Stimulated activated CD4-positive, alpha-beta T cell treated with anti-CD3 and anti-CD28 coated beads, TNF-alpha, amount 100 ng/mL, for 24 hours (primary cell): ENCODE results near the gene MACROD2.

ENCODE experiments used
- DNase-seq, 3 experiments: peaks; one replicate each; pipeline ENCODE4 v3.0.0-alpha.2; 2020; ENCODE audit warnings: low read depth in 3 of 3

The MACROD2 gene

DNA sequence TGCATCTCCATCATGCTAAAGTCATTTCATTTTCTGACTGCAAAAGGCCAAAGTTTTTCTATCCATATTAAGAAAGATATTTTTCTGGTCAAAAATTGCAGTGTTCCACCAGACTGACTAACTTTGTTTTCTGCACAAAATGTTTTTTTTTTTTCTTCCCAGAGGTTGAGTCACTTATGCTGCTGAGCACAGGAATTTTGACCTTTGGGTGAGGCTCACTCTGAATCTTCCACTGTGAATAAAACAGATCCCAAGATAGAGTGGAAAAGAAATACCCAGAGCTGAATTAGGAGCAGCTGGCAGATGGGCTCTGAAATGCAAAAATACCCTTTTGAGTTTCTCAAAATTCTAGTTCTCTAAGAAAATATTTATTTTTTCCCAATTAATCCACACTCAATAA lies 1581.1 kb downstream of the MACROD2 start:
- no peak for DNase-seq

DNA sequence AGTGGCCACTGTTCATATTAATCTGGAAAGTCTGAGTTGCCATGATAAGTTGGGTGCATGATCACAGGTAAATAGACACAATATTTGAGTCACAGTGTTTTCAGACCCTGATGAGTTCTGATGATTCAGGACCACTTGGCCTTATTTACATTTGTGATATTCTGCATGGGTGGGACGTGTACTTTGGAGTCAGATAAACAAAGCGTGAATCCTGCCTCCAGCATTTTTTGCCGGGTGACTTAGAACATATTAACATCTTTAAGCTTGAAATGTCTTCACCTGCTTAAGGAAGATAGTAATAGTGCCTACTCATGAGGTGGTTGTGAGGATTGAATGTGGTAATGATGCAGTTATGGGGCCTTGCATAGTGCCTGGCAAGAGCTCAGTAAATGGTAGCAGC lies 1582.8 kb downstream of the MACROD2 start:
- DNase-seq, result no peak

DNA sequence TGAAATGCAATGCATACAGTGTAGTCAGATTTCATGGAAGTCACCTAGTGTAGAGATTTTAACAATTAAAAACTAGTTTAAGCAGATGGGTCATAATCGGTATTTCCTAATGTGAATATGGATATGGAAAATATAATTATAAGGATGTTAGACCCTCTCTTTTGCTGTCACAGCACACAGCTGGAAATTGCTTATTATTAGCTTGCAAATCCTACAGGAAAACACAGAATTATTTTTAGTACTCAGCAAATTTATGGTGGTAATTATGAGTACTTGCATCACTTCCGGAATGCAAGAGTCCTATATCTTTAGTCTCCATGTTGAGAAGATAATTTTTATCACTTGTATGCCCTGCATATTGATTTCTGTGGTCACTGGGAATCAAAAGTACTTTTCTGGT lies 1584.4 kb downstream of the MACROD2 start:
- no peak for DNase-seq

DNA sequence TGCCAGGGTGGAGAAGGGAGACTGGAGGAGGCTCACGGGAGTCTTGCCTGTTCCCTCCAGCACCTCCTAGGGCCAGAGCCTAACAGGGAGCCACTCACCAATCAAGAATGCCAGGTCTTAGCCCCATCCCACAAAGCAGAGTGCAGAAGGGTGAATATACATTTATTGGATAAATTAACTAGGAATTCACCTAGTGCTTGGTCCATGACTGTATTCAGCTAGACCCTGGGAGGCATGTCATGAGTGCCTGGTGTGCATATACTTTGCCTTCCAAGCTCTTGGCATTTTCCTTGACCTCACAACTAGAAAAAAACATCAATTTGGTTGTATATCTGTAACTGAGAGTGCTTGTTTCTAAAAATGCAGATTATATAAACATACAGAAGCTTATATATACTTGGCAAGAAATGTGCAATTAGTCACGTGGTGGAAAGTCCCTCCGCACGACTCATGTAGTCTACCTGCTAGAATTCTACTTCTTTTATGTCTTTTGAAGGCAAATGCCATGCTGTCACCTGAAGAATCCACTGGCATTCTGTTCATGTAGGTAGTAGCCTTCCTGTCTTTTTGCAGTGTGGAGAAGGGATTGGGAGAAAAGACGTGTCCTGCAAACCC lies 1586.9 kb downstream of the MACROD2 start:
- no peak for DNase-seq

DNA sequence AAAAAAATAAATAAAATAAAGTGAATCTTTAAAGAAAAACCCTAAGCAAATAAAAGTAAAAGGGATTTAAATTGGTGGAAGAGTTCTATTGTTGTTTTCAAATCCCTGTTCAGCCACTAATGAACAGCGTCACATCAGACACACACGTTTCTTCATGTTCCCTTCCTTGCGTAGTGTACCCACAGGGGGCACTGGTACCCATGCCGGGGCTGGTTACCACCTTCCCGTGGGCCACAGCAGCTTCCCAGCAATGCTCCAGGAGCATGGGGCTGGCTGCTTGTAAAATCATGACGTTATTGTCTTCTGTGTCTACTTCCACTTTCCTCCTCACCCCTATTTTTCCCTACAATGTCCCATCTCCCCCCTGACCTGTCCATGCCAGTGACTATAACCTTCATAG lies 1589.2 kb downstream of the MACROD2 start:
- DNase-seq, result no peak

DNA sequence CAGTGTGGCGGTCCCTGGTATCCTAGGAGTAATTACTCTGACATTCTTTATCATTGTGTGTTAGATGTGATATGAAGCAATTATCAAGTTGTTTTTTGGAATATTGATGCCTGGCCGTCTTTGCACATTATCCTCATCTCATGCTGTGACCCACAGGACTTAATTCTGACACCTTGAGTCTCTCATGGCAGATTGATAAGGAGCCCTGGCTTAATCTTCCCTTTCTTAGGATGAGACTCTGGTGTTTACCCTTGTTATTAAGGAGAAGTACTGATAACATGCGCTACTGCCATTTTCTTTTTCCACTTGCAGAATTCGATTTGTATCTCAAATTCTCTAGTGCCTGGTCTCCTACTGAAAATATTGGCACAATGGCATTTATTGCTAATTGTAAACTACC lies 1597.8 kb downstream of the MACROD2 start:
- no peak for DNase-seq

DNA sequence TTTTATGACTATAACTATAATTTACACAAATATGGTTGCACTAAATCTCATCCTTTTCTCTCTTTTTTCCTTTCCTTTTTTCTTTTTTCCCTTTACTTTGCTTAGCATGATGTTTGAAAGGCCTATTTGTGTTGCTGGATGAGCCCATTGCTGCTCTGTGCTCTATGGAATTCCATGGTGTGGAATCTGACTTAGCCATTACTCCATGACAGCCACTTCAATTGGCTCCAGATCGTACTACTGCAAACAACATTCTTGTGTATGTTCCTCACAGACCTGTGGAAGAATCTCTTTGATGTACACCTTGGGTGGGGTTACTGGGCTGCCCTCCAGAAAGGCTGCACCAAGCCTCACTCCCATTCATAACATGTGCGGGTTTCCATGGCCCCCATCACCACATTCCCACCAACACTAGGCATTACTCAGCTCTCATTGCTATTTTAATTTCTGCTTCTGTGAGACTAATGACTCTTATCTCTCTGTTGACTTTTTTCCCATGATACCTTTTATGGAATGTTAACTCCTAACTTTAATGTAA lies 1598.9 kb downstream of the MACROD2 start:
- no peak for DNase-seq

DNA sequence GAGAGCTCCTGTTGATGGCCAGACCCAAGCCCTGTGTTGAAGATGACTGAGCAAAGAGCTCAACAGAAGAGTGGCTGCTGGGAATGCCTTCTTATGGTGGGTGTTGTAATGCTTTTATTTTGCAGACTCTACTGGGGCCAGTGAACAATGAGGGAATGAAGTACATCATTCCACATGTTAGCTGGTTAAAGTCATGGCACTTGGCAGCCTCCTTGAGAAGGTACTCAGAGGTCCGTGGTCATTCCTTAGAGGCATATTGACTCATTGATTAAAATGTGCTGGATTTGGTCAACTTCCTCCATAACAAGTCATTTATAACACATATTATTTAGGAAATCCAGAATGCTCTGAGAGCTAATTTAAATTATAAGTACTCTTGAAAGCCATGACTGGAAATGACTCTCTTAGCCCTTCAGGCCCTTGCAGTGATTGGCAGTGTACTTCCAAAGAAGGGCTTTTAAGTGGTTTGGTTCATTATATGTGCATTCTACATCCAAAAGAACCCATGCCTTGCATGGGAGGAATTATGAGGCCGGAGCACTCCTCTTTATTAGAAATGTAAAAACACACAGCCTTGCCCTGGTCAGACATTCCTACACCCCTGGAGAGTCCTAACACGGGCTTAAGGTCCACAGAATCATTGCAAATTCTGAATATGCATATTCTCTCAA lies 1601.0 kb downstream of the MACROD2 start:
- no peak for DNase-seq

DNA sequence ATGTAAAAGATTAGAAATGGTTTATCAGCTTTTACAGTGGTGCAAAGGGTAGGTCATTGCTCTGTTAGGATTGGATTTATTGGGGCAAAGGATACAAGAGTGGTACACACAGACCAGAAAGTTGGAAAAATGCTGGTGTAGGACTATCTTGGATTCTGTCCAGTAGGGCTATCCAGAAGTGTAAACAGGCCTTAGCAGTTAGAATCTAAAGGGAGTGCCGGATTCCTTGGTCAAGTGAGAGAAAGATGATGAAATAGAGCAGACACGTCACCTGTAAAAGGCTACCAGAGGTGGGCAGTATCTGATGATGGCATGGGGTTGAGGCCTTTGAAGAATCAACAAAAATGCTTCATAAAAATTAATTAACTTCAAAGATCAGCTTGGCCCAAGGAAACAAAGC lies 1602.0 kb downstream of the MACROD2 start:
- no peak for DNase-seq

DNA sequence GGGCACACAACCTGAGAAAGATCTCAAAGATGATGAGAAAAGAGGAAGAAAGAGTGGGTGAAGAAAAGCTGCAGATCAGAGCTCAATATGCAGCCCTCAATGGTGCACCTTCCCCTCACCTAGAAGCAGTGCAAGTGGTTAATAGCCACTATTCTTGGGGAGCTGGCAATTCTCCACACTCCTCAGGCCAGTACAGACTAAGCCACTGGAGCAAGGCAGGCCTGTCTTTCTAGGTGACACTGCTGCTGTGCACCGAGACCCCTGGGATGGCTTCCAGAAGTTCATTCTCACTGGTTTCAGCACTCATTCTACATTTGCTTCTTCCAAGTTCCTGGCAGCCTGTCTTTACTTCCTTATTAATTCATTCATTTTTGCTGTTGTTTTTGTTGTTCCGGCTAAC lies 1604.6 kb downstream of the MACROD2 start:
- no peak for DNase-seq

DNA sequence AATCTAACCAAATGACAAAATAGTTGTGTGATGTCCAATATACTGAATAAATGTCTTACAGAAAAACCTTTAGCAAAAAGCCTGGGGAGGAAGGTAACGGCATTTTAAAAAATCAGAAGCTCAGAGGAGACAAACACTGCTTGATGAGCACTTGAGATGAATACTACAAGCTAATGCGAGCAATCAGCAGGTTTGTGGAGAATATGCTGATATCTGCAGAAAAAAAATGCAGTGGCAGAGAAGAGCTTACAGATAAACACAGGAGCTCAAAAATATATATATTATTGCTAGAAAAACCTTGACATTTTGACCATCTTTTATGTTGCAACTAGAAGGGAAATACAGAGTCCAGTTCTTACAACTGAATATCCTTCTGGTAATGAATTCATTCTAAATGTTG lies 1605.2 kb downstream of the MACROD2 start:
- no peak for DNase-seq

DNA sequence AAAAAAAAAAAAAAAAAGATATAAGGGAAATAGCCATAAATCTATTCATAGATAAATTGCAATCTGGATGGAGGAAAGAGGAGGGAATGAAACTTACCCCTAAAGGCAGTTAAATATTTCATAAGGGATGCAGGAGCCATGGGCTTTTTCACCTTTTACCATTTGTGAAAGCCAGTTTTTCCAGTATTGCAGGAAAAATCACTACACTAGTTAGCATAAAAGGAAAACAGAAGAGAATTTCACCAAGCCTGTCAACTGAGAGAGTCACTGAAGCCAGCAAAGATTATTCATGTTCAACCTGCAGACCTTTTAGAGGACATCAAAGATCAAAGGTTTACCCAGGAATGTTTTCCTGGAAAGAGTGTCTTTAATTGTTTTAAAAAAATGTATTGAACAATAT lies 1608.2 kb downstream of the MACROD2 start:
- no peak for DNase-seq

DNA sequence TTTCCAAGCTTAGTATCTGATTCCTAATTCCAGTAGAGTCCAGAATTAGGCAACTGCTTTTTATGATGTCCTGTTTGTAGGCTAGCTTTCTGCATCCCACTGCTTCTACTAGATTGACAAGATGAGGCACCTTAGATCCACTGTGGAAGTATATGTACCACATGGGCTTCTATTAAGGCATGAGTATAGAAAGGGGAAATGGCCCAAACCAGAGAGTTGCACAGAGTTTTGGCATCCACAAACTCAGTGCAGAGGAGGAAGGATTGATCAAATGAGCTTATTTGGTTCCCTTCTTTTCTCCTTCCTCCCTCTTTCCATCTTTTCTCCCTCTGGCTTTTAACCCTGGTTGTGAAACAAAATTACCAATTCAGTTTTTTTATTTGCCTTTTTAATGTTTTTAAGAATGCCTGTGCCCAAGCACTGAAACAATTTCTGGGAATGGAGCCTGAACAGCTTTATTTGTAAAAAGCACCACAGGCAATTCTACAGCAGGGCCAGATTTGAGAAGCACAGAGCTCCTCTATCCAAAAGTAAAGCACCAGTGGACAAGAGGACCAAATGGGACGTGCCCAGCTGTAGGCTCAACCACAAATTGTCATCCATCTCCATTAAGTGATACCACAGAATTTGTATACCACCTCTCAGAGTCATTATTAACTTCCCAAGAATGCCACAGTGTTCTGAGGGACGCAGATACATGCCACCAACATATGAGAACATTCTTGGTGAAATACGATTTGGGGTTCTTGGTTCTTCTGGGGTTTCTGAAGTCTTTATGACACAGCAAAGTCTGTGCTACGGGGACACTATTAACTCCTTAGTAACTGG lies 1608.9 kb downstream of the MACROD2 start:
- no peak for DNase-seq

DNA sequence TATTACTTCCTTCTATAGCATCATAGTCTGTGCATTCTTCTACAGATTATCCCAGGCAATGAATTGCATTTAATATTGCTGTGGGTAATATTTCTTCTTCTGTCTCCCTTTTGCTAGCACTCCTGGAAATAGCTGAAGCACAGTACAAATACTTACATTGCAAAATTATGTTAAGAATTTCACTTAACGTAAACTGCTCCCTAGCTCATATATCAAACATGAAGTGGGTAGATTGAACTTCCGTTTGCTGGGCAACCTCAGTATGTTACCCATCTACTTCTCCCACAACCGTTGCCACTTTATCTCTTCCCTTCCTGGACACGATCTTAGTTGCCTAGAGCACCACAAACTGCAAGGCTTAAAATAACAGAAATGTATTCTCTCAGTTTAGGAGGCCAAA lies 1614.6 kb downstream of the MACROD2 start:
- no peak for DNase-seq

DNA sequence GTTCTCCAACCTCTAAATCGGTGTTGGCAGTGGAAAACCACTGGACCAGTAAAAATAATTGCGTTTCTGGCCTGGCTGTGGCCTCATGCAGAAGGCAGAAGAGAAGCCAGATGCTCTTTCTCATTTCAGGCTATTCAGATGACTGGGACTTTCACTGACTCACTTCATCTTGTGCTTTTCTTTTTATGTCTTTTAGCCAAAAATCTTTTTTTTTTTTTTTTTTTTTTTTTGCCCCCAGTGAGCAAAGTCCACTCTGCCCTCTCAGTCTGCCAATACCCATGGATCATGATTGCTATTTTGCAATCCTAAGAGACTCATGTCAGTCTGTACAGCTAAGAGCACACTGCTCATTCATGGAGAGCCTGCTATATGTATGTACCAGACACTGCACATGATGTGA lies 1615.5 kb downstream of the MACROD2 start:
- DNase-seq, result no peak

DNA sequence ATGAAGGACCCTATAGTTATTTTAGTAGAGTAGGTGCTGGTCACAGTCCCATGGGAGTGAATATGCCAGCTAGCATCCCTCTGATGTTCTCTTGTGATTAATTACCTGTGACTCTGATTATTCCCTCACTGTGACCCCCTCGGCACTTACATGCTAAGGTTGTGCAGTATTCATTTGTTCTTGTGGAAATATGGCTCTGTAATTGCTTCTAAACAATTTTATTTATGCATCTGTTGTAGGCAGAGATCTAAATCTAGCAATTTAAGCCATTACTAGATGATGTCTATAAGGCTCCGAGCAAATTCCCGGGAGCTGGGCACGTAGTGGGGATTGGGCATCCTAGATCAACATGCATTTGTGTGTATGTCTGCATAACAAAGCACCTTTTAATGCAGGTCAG lies 1616.2 kb downstream of the MACROD2 start:
- DNase-seq, result no peak

DNA sequence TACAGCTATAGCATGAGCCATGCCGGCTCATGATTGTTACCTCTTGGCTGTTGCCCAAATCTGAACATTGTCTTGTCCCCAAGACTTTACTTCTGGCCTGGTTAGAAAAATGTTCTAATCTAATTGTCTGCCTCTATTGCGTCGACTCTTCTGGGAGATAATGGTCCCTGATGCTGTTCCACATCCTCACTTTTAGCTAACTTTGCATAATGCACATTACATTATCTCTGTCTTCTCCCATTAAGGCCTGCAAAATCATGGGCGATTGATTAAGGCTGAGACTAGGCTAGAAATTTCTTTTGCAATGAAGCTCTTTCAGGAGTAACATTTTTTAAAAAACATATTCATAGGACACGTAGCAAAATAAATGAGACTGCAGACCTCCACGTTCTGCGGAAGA lies 1616.9 kb downstream of the MACROD2 start:
- DNase-seq, result no peak

DNA sequence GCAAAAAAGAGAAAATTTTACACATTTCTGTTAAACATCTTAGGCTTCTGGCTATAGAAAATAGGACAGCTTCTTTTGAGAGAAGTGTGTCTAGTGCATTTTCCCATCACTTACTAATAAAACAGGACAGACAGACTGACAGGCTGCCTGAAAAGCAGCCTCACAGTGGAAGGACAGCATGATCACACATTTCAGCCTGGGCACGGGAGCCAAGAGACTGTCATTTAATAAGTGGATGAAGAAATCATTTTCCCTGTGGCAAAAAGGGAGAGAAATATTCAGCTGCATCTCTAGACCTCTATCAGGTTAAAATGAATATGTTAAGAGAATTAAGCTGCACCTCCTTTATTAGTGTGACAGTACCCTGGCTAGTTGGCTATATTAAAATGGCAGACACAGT lies 1617.5 kb downstream of the MACROD2 start:
- DNase-seq, result no peak

DNA sequence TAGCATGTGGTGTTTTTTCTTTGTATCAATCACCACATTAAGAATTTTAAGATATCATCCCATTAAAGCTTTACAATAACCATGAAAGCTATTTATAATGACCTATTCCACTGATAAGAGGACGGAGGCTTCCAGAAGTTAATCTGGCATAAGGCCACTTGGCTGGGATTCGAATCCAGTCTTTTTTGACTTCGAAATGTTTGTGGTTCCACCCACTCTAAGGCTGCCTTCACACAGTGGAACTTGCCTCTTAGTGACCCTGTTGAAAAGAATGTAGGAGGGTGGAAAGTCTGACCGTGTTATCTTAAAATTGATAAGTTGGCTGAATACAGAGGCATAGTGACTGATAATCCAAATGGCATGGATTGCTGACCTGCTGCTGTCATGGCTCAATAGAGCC lies 1618.2 kb downstream of the MACROD2 start:
- DNase-seq, result no peak

DNA sequence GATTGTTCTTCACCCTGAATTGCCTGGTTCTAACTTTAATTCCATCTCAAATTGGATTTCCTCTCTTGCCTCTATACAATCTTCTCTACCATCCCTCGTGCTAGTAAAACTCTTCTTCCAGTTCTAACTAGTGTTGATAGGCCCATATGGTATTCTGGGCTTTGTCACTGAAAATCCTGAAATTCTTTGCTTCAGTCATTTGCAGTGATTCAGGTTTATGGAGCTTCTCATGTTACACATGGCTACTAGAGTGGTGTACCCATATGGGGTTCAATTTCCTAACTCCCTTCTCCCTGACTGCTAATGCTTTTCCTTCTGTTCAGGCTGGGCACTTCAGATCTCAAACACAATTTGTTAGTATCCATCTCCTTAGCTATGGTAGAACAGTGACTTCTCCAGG lies 1621.3 kb downstream of the MACROD2 start:
- no peak for DNase-seq

DNA sequence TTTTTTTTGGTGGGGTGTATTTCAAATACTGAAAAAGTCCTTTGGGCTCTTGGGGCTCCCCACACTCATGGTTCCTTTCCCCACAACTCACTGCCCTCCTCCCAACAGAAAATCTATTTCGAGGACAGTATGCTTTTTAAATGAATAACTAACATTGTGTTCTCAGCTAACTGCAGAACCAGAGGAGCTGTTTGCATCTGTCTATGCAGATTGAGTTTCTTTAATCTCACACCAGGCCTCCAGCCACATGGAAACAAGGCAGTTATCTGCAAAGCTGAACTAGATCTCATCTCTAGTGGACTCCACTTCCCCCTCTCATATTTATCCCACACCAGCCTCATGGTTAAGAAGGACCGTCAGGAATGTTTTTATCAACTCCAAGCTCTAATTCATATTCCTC lies 1622.8 kb downstream of the MACROD2 start:
- no peak for DNase-seq

DNA sequence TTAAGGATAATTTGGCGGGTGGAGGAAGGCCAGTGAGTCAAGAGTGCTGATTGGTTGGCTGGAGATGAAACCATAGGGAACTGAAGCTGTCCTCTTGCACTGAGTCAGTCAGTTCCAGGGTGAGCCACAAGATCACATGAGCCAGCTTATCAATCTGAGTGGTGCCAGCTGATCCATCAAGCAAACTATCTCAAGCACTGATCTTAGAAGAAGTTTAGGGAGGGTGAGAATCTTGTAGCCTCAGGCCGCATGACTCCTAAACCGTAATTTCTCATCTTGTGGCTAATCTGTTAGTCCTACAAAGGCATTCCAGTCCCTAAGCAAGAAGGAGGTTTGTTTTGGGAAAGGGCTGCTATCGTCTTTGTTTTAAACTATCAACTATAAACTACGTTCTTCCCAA lies 1623.6 kb downstream of the MACROD2 start:
- no peak for DNase-seq

DNA sequence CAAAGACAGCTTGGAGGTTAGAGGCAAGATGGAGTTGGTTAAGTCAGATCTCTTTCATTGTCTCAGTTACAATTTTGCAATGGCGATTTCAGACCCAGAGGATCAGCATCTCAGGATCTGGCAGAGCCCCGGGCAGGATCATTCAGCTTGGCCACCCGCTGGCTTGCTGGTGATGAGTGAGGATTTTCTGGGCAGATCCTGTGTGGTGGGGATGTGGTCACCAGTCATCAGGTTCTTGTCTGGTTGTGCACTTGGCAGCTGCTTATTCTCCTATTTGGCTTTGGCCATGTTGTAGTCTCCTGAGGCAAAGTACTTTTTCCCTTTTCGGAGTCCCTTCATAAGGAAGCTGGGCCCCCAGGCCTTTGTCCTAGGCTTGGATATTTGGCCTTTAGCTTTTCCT lies 1624.0 kb downstream of the MACROD2 start:
- no peak for DNase-seq
